NCI-H748 treated with DMSO at 0.1 percent for 48 hours (cell line): ENCODE results near the gene TMED8.
"Not testable (repeated sequence)": the region's sequence is repeated elsewhere in the genome, so short reads cannot be mapped to it uniquely, and the experiment has no call there.

ENCODE experiments used
- DNase-seq: peaks from one replicate; lab custom pipeline; 2025; lab: John Stamatoyannopoulos, UW

The TMED8 gene

DNA sequence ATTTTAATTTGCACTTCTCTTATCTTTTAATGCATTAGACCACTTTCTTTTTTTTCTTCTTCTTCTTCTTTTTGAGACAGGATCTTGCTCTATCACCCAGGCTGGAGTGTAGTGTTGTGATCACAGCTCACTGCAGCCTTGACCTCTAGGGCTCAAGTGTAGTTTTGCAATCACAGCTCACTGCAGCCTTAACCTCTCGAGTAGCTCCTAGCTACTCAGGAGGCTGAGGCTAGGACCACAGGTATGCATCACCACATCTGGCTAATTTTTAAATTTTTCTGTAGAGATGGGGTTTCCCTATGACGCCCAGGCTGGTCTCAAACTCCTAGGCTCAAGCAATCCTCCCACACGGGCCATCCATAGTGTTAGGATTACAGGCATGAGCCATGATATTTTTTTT, 12.7 kb downstream of the TMED8 start:
- DNase-seq: no peak

- DNase-seq: no peak
Measured at GRCh38 chr14:77359626-77360025, 17.3 kb downstream of the TMED8 start.

DNA sequence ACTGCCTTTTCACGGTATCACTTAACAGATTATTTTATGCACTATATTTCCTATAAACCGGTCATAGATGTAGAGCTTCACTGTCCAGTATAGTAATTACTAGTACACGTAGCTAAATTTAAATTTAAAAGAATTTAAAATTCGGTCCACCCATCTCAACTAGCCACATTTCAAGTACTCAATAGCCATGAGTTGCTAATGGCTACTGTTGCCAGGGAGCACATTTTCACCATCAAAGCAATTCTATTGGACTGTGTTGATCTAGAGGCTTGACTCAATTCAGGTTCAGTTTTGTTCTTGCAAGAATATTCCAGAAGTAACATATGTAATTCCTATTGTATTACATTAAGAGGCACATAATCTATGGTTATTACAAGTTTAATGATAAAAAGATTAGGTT, 20.0 kb downstream of the TMED8 start:
- no peak for DNase-seq

GRCh38 chr14:77355811-77356210, 21.1 kb downstream of the TMED8 start:
- DNase-seq: no peak

GRCh38 chr14:77353469-77354141, 23.3 kb downstream of the TMED8 start:
- DNase-seq: no peak

DNA sequence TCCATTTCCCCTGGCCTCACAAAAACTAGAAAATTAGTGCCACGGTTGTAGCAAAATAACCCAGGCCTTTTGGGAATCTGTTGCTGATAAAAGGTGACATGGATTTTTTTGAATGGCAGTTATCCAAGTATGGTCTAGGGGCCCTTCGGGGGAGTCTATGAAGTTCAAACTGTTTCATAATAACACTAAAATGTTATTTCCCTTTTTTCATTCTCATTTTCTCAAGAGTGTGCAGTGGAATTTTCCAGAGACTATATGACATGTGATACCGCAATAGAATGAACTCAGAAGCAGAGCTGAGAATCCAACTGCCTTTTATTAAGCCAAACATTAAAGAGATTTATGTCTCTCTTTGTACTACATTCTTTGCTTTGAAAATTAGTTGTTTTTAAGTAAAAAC, 29.1 kb downstream of the TMED8 start:
- DNase-seq: no peak

DNA sequence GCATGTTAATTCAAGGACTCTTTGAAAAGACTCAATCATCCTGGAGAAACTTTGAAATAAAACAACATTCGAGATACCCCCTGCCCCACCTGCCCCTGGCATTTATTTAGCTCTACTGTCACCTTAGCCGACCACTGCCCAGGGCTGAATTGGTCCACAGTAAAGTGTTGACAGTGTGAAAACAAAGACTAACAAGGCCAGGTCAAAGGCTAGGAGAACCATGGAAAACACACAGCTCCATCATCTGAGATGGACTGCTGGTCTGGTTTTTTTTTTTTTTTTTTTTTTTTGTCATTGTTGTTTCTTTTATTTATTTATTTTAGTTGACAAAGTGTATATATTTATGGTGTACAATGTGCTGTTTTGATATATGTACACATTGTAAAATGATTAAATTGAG, 30.4 kb downstream of the TMED8 start:
- DNase-seq: no peak

GRCh38 chr14:77344377-77344996, 32.4 kb downstream of the TMED8 start:
- no peak for DNase-seq

- DNase-seq: no peak
Measured at GRCh38 chr14:77343662-77344061, 33.2 kb downstream of the TMED8 start.

DNA sequence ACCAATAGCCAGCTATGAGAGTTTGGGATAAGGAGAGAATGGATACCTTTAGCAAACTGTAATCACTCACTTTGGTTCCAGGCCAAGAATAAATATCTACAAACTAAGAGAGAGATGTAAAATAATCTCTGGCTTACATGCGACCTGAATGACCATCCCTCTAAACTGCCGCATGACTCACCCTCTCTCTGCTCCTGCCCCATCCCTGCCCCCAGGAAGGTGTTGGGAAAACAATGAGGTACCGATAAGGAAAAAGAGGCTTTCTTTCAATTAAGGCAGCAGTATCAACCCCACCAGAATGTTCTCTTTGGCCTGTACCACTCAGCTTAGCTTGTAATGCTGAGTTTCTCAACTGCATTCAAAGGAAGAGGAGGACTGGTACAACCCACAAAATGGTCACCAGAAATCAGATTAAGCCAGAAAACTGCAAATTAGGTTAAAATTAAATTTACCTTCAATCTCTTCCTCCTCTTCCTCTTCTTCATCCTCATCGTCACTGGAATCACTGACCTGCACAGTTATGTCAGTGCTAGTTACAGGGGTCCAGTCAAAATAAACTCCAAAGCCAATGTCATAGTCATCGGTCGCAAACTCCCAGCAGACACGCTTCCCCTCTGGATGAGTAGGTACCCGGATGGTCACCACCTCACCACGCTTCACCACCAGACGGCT, 34.0 kb downstream of the TMED8 start:
- DNase-seq: no peak

DNA sequence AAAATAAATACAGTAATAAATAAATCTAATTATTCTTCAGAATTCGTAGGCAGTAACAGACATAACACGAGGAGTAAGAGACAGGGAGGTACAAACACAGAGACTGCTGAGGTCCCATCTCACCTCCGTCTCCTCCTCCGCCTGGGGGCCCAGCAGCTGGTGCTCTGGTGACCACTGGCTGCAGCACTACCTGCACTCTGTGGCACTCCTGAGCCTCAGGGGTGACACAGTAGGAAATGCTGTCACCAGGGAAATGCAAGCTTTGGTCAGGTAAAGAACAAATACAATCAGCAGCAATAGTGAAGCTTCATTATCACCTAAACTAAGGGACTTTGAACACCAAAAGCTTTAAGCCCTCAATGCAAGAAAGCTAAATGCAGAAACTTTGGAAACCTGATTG, 36.5 kb downstream of the TMED8 start:
- no peak for DNase-seq

DNA sequence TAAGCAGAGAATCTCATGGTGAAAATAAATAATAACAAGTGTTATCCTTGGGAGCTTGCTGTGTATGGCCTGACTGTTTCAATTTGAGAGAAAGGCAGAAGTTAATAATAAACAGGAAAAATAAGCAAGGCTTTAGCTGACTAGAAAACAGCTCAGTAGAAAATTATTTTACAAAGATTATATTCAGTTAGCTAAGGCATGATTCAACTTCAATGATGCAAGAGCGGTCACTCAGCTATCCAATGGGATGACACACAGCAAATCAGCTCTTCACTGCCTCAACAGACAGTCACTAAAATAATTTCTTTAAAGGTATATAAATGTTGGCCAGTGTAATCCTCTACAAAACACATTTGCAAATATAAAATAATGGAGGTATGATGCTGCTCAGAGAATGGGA, 37.5 kb downstream of the TMED8 start:
- DNase-seq: no peak

GRCh38 chr14:77338302-77338701, 38.6 kb downstream of the TMED8 start:
- DNase-seq: no peak

GRCh38 chr14:77337880-77338279, 39.0 kb downstream of the TMED8 start:
- DNase-seq: no peak

DNA sequence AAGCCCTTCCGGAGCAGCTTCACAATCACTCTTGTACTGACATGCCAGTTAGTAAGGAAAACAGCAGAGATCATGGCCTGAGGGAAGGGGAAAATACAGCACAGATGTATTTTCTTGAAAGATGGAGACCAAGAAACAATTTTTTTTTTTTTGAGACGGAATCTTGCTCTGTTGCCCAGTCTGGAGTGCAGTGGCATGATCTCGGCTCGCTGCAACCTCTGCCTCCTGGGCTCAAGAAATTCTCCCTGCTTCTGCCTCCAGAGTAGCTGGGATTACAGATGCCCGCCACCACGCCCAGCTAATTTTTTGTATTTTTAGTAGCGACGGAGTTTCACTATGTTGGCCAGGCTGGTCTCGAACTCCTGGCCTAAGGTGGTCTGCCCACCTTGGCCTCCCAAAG, 39.6 kb downstream of the TMED8 start:
- DNase-seq: not testable (repeated sequence)

DNA sequence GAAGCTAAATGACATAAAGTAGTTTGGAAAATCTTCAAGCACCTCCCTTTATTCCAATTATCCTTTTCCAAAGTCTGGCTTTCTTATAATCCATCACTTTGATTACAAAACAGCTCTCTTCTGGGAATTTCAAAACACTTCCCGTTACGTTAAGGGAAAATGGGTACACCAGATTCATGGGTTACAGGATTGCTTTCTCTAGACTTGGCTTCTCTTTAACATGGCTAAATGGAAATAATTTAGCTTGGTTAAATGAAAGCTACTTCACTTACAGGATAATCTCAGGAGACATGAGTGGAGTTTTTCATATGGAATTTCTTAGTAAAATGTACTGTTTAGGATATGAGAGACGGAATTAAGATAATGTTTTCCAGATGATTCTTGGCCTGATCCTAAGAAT, 41.3 kb downstream of the TMED8 start:
- DNase-seq: no peak

- no peak for DNase-seq
Measured at GRCh38 chr14:77329872-77330271, 47.0 kb downstream of the TMED8 start.

DNA sequence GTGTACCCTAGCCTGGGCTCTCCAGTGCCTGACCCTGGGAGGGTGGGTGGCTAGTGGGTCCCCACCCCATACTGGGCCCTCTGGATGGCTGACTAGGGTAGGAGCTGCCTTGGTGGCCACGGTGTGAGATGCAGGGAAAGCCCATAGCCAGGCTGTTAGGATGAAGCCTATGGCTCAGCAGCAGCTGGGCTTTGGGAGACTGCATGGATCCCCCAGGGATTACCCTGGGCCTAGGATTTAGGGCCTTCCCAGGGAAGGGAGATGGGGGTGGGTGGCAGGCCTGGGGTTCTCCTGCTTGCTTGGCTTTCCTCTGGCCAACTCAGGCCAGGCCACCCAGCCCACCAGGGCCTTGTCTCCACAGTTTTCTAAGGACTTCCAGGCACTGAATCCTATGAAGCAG, 49.8 kb downstream of the TMED8 start:
- no peak for DNase-seq

GRCh38 chr14:77325746-77326094, 51.2 kb downstream of the TMED8 start:
- DNase-seq: no peak

GRCh38 chr14:77324816-77325745, 51.8 kb downstream of the TMED8 start:
- DNase-seq: no peak

DNA sequence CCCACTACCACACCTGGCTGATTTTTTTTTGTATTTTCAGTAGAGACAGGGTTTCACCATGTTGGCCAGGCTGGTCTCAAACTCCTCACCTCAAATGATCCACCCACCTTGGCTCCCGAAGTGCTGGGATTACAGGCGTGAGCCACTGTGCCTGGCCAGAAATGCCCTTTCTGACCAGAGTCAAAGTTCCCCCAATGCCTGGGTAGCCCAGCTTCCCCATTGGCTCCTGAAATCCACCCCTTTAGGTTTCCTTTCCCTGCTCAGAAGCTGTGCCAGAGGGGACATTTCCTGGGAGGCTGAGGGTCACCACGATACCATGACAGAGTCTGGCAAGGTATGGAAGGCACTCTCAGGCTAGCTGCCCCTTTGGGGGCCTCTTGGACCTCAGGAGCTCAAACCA, 52.6 kb downstream of the TMED8 start:
- no peak for DNase-seq

GRCh38 chr14:77323571-77323970, 53.3 kb downstream of the TMED8 start:
- no peak for DNase-seq

DNA sequence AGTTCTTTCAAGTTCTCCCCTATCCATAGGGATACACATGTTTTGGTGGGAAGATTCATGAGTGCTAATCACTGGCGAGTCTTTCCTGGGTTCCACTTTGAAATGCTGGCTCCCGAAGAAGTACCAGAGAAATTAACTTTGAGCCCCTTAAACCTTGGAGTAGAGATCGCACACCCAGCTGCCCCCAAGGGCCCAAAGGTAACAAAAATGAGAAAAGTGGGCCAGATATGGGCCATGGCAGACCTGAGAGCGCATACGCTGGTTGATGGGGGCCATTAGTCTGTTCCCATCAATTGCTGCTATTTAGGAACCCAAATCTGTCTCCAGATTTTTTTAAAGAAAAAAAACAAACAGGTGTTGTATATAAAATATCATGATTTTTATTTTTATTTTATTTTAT, 53.9 kb downstream of the TMED8 start:
- DNase-seq: no peak
